Heart left ventricle (tissue), 13 donors: ENCODE data around the gene C21orf91.

Experiments
- CTCF ChIP-seq, 12 donors: fragments of 200-600 bp; sonication (generic) in 4 of 12; IDR thresholded peaks; one replicate each; pipeline versions ENCODE4 v1.5.0 to v1.8.0; 2018 to 2022; ENCODE audit warnings: antibody characterized with exemption in 12 of 12, mild to moderate bottlenecking in 5 of 12
- POLR2A ChIP-seq, 2 donors: fragments of 450-650 bp; IDR thresholded peaks; one replicate each; pipeline ENCODE4 v1.6.1; 2017; ENCODE audit warnings: antibody characterized with exemption in 2 of 2, mild to moderate bottlenecking in 2 of 2, moderate library complexity in 2 of 2
- donor health status: ischemic (EF 13 %, LVEDD 7.1; RV severe dilation, severe dysfunction).
- donor health status: DM: no; HTN: yes; CAD: no.
- donor health status: DM: no; HTN: no; CAD: no.
- donor health status: ischemic (EF 25% LVEDD 6.9; RV normal size, moderate dysfunction).
- donor health status: ischemic (EF 25% LVEDD 5.7; RV mildly dilated, moderate dysfunction).
- donor health status: ischemic (EF 35%, LVEDD 5.7; RV mildly dilated, moderate dysfunction).
- donor health status: nonischemic (EF 11% LVEDD 7.7; RV severe dilation, severe dysfunction).
- donor health status: DM: yes; HTN: yes; CAD: no.
- donor health status: PGD.
- donor health status: ischemic (EF 29% LVEDD 5.4; RV normal size, mild dysfunction).
- donor health status: nonischemic (EF 23%, LVEDD 6.1; RV moderate dilation, normal function).

- no peak for TF ChIP-seq CTCF (IDR thresholded peaks at IDR 0.05)
- TF ChIP-seq POLR2A (IDR thresholded peaks at IDR 0.05) = no peak
Observed at GRCh38 chr21:17803536-17803935, 15.6 kb downstream of the C21orf91 start.
